HUDEP-2 (cell line): ENCODE data around the gene TAOK1.
A peak's percentile ranks its signal among the peaks of the same experiment; 100 is the strongest.

Experiments used
- DNase-seq, 76 experiments: peaks; one replicate each; lab custom pipeline; 2025; ENCODE audit not compliant: unreplicated experiment in 76 of 76; lab: John Stamatoyannopoulos, UW

The TAOK1 gene

DNA sequence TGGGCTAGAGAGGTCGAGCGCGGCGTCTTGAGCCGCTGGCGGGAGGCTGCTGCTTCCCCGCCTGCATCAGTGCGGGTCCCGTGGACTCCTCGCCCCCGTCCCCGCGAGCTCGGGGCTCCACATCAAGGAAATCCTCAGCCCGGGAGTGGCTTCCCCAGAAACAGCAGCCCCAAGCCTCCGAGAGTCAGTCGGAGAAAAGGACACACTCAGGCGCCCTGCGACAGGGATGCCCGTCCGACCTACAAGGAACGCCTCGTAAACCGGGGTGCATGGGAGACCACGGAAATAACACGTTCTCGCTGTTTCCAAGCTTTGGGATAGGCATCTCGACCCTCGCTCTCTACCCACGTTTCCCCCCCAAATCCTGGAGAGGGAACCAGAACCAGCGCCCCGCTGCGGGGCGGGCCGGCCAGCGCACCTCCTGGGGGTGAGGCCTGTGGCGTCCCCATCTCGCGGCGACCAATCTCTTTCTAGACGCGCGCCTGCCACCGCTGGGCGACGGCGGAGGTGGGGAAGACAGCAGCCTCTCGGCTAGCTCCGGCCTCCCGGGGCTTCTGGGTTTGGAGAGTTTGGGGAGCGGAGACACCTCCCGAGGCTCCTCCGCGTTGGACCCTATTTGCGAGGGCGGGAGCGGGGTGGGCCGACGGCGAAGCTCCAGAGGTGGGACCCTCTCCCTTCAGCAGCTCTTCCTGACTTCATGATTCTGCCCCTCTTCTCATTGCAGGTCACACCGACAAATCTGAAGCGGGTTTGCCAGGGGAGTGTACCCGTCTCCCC is 177.6 kb downstream of the TAOK1 start:
- DNase-seq = peak in 54 of 76 experiments; percentile 4 to 72 (median 47)

DNA sequence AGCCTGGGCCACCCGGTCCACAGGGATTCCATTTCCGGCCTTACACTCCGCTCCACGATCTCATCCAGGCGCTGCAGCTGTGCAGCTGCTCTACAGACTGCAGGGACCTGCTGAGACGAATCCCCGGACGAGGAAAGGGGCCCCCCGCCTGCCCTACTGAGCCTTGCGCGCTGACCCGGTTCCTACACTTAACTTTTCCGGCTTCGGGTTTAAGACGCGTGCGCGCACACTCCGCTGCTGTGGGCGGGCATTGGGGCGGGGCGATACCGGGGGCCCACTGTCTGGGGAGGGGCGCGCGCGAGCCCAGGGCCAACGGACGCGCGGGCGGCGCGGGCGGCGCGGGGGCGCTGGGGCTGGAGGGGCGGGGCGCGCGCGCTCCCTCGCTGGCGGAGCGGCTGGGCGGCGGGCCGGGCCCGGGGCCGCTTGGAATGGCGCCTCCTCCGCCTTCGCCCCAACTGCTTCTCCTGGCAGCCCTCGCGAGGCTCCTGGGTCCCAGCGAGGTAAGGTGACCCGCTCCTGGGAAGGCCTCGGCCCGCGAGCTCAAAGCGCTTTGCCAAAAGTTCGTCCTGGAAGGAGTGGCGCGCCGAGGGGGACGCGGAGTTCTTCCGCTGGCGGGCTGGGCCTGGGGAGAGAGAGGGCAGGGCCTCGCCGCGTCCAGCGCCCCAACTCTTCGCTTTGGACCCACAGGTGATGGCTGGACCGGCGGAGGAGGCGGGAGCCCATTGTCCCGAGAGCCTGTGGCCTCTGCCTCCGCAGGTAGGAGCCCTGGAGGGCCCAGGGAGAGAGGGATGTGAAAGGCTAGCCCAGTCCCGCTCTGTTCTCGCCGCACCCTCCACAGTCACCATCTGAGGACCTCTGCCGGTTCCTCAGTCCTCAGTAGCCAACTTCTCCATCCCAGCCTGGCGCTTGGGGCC is 178.4 kb downstream of the TAOK1 start, which contains the start of gene TP53I13:
TSS of gene TP53I13 (plus strand) at position 371 of the 914 bp plus-strand sequence. CDS start at position 429, 58 bp downstream.
- peak in 60 of 76 experiments; percentile 6 to 76 (median 56) for DNase-seq

DNA sequence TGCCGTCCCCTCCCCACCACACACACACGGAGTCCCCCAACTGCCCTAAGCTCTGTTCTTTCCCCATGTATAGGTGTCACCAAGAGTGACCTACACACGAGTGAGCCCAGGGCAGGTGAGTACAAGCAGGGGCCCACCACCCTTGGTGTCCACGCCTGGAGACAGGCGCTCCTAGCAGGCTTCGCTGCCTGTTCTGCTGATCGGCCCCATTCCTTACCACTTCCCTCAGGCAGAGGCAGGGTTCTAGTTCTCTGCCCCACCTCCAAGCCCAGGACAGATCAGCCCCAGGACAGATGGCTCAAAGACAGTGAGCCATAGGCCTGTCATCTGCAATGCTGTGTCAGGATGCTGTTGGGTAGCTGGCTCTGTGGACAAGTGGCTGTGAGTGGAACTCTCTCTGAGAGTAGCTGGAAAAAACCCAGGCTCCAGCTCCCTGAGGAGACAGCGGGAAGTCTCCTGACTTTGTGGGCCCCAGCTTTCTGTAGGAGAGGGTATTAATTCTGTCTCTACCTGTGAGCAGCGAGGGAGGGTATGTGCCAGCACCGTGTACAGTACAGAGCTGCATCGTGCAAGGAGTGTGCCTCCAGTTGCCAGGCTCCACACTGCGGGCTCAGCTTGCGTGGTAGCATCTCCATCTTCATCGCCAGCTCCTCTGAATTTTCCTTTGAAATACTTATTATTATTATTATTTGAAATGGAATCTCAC is 179.2 kb downstream of the TAOK1 start:
- no peak for DNase-seq

DNA sequence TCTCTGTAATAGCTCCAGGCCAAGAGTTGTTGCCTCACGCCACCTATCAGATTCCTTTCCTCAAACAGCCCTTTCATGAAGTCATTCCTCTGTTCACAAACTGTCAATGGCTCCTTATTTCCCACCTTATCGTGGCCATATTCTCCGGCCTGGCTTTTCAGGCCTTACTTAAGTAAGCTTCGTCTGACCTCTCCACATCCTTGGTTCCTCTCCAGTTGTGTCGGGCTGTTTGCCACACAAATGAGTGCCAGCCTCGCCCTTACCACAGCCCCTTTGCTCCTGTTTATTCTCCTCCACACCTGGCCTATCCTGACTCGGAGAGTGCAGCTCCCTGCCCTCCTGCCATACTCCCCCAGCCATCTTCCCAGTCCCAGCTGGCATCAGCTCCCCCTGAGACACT is 180.4 kb downstream of the TAOK1 start:
- no peak for DNase-seq

DNA sequence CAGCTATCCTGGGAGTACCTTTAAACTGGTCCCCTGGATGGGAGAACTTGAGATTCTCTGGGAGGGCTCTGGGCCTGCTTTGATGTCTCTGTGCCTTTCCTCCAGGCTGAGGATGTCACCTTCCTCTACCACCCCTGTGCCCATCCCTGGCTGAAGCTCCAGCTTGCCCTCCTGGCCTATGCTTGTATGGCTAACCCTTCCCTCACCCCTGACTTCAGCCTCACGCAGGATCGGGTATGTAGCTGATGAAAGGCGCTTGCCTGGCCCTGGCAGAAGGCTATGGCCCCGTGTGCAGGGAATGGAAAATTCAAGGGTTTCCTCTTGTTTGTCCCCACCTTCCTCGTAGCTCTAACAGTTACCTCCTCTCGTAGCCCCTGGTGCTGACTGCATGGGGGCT is 181.3 kb downstream of the TAOK1 start:
- DNase-seq = no peak

DNA sequence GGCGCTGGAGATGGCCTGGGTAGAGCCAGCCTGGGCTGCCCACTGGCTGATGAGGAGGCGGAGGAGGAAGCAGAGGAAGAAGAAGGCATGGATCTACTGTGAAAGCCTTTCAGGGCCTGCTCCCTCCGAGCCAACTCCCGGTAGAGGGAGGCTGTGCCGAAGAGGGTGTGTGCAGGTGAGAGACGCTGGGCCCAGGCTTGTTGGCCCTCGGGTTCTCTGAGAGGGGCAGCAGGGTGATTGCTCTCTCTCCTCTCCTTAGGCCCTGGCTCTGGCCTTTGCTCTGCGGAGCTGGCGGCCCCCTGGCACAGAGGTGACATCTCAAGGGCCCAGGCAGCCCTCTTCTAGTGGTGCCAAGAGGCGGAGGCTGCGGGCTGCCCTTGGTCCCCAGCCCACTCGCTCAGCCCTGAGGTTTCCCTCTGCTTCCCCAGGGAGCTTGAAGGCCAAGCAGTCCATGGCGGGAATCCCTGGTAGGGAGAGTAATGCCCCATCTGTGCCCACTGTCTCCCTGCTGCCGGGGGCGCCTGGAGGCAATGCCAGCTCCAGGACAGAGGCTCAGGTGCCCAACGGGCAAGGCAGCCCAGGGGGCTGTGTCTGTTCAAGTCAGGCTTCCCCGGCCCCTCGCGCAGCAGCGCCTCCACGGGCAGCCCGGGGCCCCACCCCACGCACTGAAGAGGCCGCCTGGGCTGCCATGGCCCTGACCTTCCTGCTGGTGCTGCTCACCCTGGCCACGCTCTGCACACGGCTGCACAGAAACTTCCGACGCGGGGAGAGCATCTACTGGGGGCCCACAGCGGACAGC is 181.9 kb downstream of the TAOK1 start:
- no peak for DNase-seq

DNA sequence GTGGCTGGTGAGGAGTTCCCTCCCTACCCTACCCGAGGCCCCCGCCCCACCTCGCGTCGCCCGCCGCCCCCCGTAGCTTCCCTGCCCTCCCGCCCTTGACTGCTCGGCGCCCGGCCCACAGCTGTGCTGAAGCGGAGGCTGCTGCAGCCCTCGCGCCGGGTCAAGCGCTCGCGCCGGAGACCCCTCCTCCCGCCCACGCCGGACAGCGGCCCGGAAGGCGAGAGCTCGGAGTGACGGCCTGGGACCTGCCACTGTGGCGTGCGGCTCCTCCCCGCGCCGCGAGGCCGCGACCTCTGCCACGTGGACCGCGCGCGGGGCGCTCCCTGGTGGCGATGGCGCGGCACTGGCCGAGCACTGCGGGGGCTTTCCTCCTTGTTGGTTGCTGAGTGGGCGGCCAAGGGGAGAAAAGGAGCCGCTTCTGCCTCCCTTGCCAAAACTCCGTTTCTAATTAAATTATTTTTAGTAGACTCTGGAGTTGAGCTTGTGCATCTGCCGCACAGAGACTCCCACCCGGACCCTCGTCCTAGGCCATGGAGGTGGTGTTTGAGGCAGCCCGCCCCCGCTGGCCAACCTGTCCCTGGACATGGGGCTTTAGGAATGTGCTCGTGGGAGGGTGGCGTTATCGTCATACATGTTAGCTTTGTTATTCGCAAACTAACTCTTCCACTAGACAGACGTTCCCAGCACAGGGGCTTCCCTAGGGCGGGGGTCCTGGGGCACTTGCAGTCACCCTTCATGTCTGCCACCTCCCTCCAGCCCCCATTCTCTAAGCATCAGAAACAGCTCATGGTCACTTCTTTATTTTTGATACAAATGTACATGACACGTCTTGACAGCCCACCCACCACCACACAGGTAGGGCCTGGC is 182.8 kb downstream of the TAOK1 start:
- peak in 28 of 76 experiments; percentile 3 to 61 (median 28) for DNase-seq

DNA sequence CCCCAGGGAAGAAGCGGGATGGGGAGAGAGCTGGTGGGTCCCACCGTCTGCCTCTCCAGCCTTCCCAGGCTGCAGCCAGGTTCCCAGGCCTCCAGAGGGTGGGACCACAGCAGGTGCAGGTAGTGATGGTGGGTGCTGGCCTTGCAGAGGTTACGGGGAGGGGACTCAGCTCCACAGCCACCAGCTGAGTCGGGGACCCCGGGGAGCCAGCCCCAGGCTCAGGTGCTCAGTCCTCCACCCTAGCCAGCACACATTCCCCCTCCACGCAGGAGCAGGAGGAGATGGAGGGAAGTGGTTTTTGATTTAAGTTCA is 183.4 kb downstream of the TAOK1 start:
- DNase-seq = no peak

DNA sequence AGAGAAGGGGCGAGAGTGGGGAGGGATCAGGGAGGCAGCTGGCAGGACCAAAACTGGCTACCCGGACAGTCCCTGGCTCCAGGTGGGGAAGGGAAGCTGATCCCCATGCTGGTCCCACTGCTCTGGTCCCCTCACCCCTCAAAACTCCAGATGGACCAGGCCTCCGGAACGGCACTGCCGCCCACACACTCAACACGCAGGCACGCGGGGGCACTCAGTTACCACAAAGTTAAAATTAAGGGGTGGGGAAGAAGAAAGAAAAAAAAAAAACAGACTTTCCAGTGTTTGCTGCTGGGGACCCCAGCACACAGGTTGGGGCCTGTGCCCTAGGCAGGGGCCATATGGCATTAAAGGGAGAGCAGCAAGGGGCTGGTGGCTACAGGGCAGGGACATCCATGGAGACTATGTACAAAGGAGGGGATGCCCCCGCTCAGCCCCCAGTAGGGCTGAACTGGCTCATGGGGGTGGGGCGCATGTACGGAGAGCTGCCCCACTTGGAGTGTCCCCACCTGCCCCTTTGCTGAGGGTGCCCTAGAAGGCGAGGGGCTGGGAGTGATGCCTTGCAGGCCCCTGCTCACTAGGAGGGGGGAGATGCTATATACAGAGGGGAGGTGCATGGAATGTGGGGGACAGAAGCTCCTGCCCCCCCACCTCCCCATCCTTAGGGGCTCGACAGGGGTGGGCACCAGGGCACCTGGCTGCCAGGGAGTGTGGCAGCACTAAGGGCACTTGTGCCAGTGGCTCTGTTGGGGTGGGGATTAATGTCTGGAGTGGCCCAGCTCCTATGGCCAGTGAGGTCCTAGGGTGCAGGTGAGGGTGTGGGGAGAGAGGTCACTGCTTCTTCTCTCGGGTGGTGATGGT is 183.9 kb downstream of the TAOK1 start:
- DNase-seq = no peak

DNA sequence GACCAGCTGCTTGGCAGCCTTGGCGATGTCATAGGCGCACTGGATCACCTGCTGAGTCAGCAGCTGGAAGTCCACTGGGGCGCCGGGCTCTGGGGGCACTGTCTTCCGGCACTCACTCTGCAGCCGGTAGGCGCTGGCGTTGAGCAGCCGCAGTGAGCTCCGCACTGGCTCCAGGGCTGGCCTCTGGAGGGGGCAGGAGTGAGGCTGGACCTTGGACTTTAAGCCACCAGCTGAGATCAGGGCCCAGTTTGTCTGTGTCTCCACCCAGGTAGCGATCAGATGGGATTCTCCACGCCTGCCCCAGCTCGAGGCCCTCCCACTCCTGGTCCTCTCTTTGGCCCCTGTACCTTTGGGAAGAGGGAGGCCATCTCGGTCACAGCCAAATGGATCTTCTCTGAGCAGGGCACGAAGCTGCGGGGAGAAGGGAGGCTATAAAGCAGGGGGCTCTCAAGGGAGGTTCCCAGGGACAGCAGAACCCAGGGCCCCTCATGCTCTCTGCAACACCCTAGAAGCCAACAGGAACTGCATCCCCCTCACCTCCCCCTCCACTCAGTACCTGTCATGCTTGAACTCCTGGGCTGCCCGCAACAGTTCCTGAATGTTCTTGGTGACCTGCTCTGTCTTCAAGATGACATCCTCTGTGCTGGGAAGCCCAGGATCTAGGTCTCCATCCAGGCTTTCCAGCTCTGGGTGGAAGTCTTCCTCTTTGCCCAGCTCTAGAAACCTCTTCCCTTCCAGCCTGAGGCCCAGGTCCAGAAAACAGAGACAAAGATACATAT is 184.8 kb downstream of the TAOK1 start:
- no peak for DNase-seq

DNA sequence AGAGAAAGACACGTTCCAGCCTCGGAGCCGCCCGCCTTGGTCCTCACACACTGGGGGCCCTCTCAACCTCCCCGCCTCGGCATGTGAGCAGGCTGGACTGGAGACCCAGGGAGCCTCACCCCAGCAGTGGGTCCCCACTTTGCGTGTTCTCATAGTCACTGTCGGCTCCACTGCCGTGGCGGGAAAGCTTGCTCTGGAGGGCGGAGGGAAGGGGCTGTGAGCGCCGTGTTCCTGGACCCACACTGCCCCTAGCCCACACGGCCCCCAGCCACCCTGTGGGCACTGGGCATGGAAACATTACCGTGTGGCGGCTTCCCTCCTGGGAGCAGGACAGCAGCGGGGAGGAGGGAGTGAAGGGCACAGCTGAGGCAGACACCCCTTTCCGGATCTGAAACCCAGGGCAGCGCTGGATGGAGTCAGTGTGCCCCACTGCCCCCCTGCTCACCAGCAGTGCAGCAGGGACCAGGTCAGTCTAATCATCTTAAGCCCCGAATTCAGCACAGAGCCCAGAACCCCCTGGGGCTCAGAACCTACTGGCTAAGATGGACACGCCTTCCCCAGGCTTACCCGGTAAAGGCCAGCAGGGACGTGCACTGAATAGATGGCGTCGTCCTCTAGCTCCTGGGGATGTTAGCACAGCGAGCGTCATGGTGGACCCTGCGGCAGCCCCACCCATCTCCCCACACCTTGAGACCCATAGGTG is 185.5 kb downstream of the TAOK1 start:
- no peak for DNase-seq

DNA sequence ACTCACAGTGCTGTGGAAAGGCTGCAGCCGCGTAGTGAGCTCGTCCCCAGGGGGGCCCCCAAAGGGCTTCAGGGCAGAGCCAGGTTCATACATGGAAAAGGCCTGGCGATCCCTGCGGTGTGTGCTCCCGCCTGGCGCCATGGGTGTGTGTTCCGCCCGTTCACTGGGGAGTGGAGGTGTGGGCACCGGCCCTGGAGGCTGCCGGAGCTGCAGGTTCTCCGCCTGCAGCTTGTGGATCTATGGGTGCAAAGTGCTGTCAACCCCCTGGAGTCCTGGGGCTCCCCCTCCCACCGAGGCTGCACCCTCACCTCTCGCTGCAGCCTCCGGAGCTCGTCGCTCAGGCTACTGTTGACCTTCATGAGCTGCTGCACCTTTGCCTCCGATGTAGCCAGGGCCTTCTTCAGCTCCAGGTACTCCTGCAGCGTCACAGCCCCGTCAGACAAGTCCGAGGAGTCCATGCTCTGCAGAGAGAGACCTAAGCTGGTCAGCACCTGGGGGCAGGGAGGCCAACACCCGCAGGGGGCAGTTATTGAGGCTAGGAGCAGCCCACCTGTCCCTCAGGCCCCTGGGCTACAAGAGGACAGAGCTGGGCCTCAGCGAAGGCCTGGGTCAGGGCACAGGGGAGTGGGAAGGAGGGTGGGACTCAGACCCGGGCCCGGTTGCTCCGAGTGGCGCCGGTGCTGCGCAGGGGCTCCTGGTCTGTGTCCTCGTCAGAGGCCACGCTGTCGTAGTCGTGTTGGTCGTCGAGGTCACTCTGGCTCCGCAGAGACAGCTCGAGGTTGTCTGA is 186.2 kb downstream of the TAOK1 start:
- DNase-seq = no peak

DNA sequence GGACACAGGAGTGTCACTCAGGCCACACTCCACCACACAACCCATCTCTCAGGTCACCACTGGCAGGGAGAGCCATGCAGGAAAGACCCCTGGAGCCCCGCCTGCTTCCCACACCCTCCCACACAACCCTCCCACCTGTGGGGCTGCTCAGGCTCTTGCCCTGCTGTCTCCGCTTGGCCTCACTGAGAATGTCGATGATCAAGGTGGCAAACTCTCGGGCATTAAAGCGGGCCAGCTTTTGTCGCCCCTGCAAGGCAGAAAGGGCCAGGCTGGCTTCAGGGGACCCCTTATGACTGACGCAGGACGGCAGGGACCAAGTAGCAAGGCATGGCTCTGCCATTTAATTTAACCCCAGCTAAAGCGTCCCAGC is 186.8 kb downstream of the TAOK1 start:
- no peak for DNase-seq

DNA sequence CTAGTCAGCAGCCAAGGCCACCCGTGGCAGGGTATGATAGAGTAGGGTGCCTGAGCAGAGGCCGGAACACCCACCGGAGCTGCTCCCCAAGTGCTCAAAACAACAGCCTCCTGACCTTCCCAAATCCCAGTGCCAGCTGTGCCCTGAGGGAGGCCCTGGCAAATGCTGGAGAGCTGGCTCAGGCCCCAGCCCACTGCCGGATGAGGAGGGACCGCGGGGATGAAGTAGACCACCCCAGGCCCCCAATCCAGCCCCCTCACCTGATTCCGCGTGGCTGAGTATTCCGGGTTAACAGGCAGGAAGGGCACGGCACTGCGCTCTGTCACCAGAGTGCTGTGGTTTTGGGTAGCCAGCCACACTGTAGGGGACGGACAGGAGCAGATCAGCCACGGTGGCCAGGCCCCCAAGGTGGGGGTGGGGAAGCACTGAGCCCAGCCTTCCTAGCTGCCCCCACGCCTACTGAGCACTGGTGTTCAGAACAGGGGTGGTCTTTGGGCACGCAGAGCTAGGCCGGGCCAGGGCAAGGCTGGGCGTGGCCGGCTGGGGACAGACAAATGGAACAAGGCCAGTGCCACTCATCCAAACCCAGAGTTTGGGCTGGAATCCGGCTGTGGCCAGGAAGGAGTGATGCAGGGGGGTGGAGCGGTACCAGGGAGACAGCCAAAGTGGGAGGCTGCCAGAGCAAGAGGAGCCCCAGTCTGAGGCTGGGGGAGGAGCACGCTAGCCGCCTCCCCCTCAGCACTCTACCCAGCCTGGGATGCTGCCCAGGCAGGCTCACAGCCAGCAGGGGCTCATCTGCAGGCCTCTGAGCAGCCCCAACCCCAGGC is 187.4 kb downstream of the TAOK1 start:
- no peak for DNase-seq

DNA sequence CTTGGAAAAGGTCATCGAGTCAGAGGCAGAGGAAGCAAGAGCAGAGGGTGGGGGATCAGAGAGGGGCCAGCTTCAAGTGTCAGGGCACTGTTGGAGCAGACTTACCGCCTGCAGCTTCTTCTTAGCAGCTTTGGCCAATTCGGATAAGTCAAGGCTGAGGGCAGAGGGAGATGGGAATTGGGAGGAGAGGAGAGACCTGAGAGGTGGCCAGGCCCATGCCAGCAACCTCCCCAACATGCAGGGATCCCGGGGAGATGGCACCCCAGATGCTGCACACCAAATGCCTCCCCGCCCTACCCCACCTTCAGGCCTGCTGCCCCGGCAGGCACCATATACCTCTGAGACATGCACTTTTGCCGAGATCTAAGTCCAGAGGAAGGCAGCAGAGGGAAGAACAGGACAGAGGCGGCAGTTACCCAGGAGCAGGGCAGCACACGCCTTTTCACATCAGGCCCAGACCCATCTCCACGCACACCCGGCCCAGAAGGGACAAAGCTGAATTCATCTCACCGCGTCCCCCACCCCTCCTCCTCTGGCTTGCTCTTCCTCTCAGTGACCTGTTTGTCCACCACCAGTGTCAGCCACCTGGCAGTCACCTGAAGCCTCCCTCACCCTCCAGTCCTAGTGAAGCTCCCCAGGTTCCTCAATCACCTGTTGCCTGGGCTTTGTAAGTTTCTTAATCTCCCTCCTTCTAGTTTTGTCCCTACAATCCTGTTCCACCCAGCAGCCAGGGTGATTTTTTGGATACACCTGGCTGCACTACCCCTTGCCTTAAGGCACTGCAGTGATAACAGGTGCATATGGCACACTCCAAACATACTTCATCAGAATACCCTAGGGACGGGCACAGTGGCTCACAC is 188.7 kb downstream of the TAOK1 start:
- DNase-seq = no peak
